ENCODE results near the gene F2RL2. TPM values are rescaled to one million over a fixed set of nuclear protein-coding genes. Genes with fewer than 3 reads are reported as not detected.

F2RL2 gene
- polyA plus RNA-seq, 1 experiment, result 83.1 TPM

GRCh38 chr5:76617229-76617628 lies 6.0 kb downstream of the F2RL2 start:
- TF ChIP-seq, protein P1, sequence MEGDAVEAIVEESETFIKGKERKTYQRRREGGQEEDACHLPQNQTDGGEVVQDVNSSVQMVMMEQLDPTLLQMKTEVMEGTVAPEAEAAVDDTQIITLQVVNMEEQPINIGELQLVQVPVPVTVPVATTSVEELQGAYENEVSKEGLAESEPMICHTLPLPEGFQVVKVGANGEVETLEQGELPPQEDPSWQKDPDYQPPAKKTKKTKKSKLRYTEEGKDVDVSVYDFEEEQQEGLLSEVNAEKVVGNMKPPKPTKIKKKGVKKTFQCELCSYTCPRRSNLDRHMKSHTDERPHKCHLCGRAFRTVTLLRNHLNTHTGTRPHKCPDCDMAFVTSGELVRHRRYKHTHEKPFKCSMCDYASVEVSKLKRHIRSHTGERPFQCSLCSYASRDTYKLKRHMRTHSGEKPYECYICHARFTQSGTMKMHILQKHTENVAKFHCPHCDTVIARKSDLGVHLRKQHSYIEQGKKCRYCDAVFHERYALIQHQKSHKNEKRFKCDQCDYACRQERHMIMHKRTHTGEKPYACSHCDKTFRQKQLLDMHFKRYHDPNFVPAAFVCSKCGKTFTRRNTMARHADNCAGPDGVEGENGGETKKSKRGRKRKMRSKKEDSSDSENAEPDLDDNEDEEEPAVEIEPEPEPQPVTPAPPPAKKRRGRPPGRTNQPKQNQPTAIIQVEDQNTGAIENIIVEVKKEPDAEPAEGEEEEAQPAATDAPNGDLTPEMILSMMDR (IDR thresholded peaks at IDR 0.05; ENCODE audit: low read depth, low read length), result no peak
- CTCF ChIA-PET, result interaction anchor here (0.8 to 1.2 kb wide), 3 partner anchors 14 to 158 kb away, joined by 3 to 4 read pairs (median 4); no protein-coding TSS in a partner anchor
- H3K4me3 ChIP-seq (ENCODE audit: low read depth, low read length), result no peak overlapping the region
- H3K9me3 ChIP-seq (ENCODE audit: control insufficient read depth, insufficient read depth, low read length), result no peaks in the 10 kb centered on the region
- H3K27ac ChIP-seq (ENCODE audit: low read depth, low read length), result peak overlapping the region; percentile 77
- no peaks in the 10 kb centered on the region for H3K27me3 ChIP-seq (ENCODE audit: control insufficient read depth, insufficient read depth, low read length)
- POLR2A ChIA-PET, result interaction anchor here (0.6 to 1.0 kb wide), 2 partner anchors 72 to 231 kb away, joined by 5 to 6 read pairs; no protein-coding TSS in a partner anchor
- DNase-seq (ENCODE audit: low read depth, low spot score), result no peak

- Histone ChIP-seq H3K27ac (ENCODE audit: low read depth, low read length) (no peak overlapping the region), H3K9me3 (ENCODE audit: control insufficient read depth, insufficient read depth, low read length) (no peaks in the 10 kb centered on the region), H3K27me3 (ENCODE audit: control insufficient read depth, insufficient read depth, low read length) (no peaks in the 10 kb centered on the region), H3K4me3 (ENCODE audit: low read depth, low read length) (no peak overlapping the region)
- ChIA-PET POLR2A (no interaction called here), CTCF (interaction anchor here (1.0 to 2.1 kb wide), 4 partner anchors 15 to 159 kb away, joined by 3 to 10 read pairs (median 6); no protein-coding TSS in a partner anchor)
- TF ChIP-seq, protein P1 (IDR thresholded peaks at IDR 0.05; ENCODE audit: low read depth, low read length), result no peak
- DNase-seq (ENCODE audit: low read depth, low spot score), result no peak
These were observed 7.0 kb downstream of the F2RL2 start for GRCh38 chr5:76616206-76616605.

DNA sequence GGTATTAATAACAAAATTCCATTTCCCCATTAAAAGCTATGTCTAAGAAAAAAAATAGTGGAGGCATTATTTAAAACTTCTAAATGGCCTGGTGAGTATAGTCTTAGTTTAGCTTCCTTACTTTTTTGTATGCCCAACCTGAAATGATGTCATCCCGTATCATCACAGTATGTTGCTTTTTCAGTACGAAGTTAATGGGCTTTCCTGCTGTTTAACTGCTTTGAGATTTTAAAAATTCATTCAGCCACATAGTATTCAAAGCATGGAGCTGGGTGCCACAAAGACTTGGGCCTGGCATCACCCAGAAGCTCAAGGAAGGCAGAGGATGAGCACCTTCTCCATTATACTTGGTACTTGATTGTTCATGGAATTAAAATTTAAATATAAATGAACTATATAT lies 7.4 kb downstream of the F2RL2 start:
- no peak for DNase-seq (ENCODE audit: low read depth, low spot score)
- Histone ChIP-seq H3K27me3 (ENCODE audit: control insufficient read depth, insufficient read depth, low read length) (no peaks in the 10 kb centered on the region), H3K9me3 (ENCODE audit: control insufficient read depth, insufficient read depth, low read length) (no peaks in the 10 kb centered on the region), H3K4me3 (ENCODE audit: low read depth, low read length) (no peak overlapping the region), H3K27ac (ENCODE audit: low read depth, low read length) (no peak overlapping the region)
- TF ChIP-seq, protein P1 (IDR thresholded peaks at IDR 0.05; ENCODE audit: low read depth, low read length), result no peak
- CTCF ChIA-PET, result interaction anchor here (1.0 to 2.1 kb wide), 3 partner anchors 14 to 159 kb away, joined by 3 to 10 read pairs (median 8); no protein-coding TSS in a partner anchor
- POLR2A ChIA-PET, result interaction anchor here (0.6 to 0.7 kb wide), 2 partner anchors 73 to 301 kb away, joined by 4 to 7 read pairs; no protein-coding TSS in a partner anchor

GRCh38 chr5:76612942-76613341 lies 10.3 kb downstream of the F2RL2 start:
- no peak for DNase-seq (ENCODE audit: low read depth, low spot score)
- POLR2A ChIA-PET, result no interaction called here
- TF ChIP-seq, protein P1 (IDR thresholded peaks at IDR 0.05; ENCODE audit: low read depth, low read length), result no peak
- CTCF ChIA-PET, result interaction anchor here (2.6 kb wide), 1 partner anchor 12 kb away, joined by 19 read pairs; no protein-coding TSS in a partner anchor
- no peaks in the 10 kb centered on the region for H3K9me3 ChIP-seq (ENCODE audit: control insufficient read depth, insufficient read depth, low read length)
- no peak overlapping the region for H3K4me3 ChIP-seq (ENCODE audit: low read depth, low read length)
- H3K27ac ChIP-seq (ENCODE audit: low read depth, low read length), result no peak overlapping the region
- H3K27me3 ChIP-seq (ENCODE audit: control insufficient read depth, insufficient read depth, low read length), result no peaks in the 10 kb centered on the region

DNA sequence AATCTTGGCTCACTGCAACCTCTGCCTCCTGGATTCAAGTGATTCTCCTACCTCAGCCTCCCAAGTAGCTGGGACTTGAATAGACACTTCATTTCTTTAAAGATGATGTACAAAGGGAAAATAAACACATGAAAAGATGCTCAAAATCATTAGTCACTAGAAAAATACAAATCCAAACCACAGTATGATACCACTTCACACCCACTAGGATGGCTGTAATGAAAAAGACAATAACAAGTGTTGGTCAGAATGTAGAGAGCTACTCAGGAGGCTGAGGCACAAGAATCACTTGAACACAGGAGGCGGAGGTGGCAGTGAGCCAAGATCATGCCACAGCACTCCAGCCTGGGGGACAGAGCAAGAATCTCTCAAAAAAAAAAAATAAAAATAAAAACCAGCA lies 13.0 kb downstream of the F2RL2 start:
- ChIA-PET CTCF (interaction anchor here (1.2 to 4.9 kb wide), 3 partner anchors 9 to 164 kb away, joined by 8 to 86 read pairs (median 19); no protein-coding TSS in a partner anchor), POLR2A (no interaction called here)
- Histone ChIP-seq H3K9me3 (ENCODE audit: control insufficient read depth, insufficient read depth, low read length) (no peaks in the 10 kb centered on the region), H3K4me3 (ENCODE audit: low read depth, low read length) (no peak overlapping the region), H3K27ac (ENCODE audit: low read depth, low read length) (no peak overlapping the region), H3K27me3 (ENCODE audit: control insufficient read depth, insufficient read depth, low read length) (no peaks in the 10 kb centered on the region)
- DNase-seq (ENCODE audit: low read depth, low spot score), result no peak
- TF ChIP-seq, protein P1 (IDR thresholded peaks at IDR 0.05; ENCODE audit: low read depth, low read length), result no peak

Data from AG04450 (cell line).